HEK293 (cell line): ENCODE results near the gene SLC27A2.

ENCODE experiments used
- CTCF ChIA-PET: fragments of 350-600 bp; formaldehyde crosslinking; extraction: SDS; loops from one replicate; lab custom pipeline; 2021; ENCODE audit warnings: antibody characterized with exemption; lab: Yijun Ruan, JAX
- POLR2A ChIA-PET: fragments of 300-600 bp; formaldehyde crosslinking; extraction: SDS; loops from one replicate; lab custom pipeline; 2020; ENCODE audit warnings: antibody characterized with exemption, inconsistent platforms; lab: Yijun Ruan, JAX
- H3K27ac ChIP-seq: fragments of 200-500 bp; sonication (Bioruptor generic); 2 replicates; pipeline ENCODE4 v1.5.1; 2014; ENCODE audit warnings: low read depth, low read length, control low read depth, inconsistent platforms; ENCODE audit errors: extremely low read depth
- H3K36me3 ChIP-seq, 2 experiments: fragments of 200-500 bp in 1 of 2; sonication (Bioruptor generic) in 1 of 2; 1 replicate in 1 of 2; 2 replicates in 1 of 2; pipeline ENCODE4 v1.5.1; 2014 to 2017; ENCODE audit warnings: inconsistent platforms in 2 of 2, low read length in 2 of 2; ENCODE audit not compliant: control insufficient read depth in 2 of 2, insufficient read depth in 1 of 2
- H3K4me1 ChIP-seq: fragments of 200-500 bp; sonication (Bioruptor generic); 2 replicates; pipeline ENCODE4 v1.5.1; 2014; ENCODE audit warnings: mild to moderate bottlenecking, low read length, inconsistent platforms; ENCODE audit not compliant: control insufficient read depth, insufficient read depth
- H3K4me3 ChIP-seq: 2 replicates; pipeline ENCODE4 v1.5.1; 2011; ENCODE audit warnings: low read depth, mild to moderate bottlenecking, control low read depth, low read length, moderate library complexity
- H3K9me3 ChIP-seq: fragments of 200-500 bp; sonication (Bioruptor generic); 2 replicates; pipeline ENCODE4 v1.5.1; 2014; ENCODE audit warnings: low read depth, low read length, inconsistent platforms; ENCODE audit not compliant: control insufficient read depth, insufficient read depth
- GLI4 ChIP-seq: fragments of 450-650 bp; formaldehyde crosslinking; IDR thresholded peaks from 2 replicates; pipeline ENCODE4 v1.5.1; 2016; ENCODE audit warnings: missing biosample characterization, missing genetic modification characterization
- GLIS1 ChIP-seq: fragments of 450-650 bp; formaldehyde crosslinking; IDR thresholded peaks from 2 replicates; pipeline ENCODE4 v1.5.1; 2016; ENCODE audit warnings: missing biosample characterization, missing genetic modification characterization
- IKZF3 ChIP-seq: fragments of 450-650 bp; IDR thresholded peaks from 2 replicates; pipeline ENCODE4 v1.5.0; 2018; ENCODE audit warnings: missing biosample characterization, mild to moderate bottlenecking, missing genetic modification characterization, moderate library complexity
- PRDM1 ChIP-seq: fragments of 450-650 bp; formaldehyde crosslinking; IDR thresholded peaks from 2 replicates; pipeline ENCODE4; 2016; ENCODE audit warnings: missing biosample characterization, missing genetic modification characterization
- RBAK ChIP-seq: fragments of 450-650 bp; formaldehyde crosslinking; IDR thresholded peaks from 2 replicates; pipeline ENCODE4 v1.5.1; 2016; ENCODE audit warnings: missing biosample characterization, missing genetic modification characterization
- SP7 ChIP-seq: fragments of 450-650 bp; formaldehyde crosslinking; IDR thresholded peaks from 2 replicates; pipeline ENCODE4 v1.5.1; 2016; ENCODE audit warnings: missing biosample characterization, missing genetic modification characterization
- TCF7L2 ChIP-seq: IDR thresholded peaks from 2 replicates; pipeline ENCODE4 v1.6.1; 2011; ENCODE audit warnings: low read depth, mild to moderate bottlenecking, inconsistent platforms, low read length, moderate library complexity, borderline replicate concordance
- ZBTB21 ChIP-seq: fragments of 450-650 bp; formaldehyde crosslinking; IDR thresholded peaks from 2 replicates; pipeline ENCODE4 v1.5.1; 2017; ENCODE audit warnings: missing biosample characterization, missing genetic modification characterization
- ZFP69B ChIP-seq: fragments of 450-650 bp; formaldehyde crosslinking; IDR thresholded peaks from 2 replicates; pipeline ENCODE4 v1.5.1; 2016; ENCODE audit warnings: missing biosample characterization, missing genetic modification characterization
- ZNF146 ChIP-seq: fragments of 450-650 bp; formaldehyde crosslinking; IDR thresholded peaks from 2 replicates; pipeline ENCODE4 v1.5.1; 2016; ENCODE audit warnings: missing biosample characterization, missing genetic modification characterization
- ZNF223 ChIP-seq: fragments of 450-650 bp; formaldehyde crosslinking; IDR thresholded peaks from 2 replicates; pipeline ENCODE4 v1.5.1; 2016; ENCODE audit warnings: missing biosample characterization, missing genetic modification characterization
- ZNF335 ChIP-seq: fragments of 450-650 bp; formaldehyde crosslinking; conservative IDR thresholded peaks from 2 replicates; pipeline ENCODE4 v1.5.1; 2016; ENCODE audit warnings: missing biosample characterization, missing genetic modification characterization
- ZNF394 ChIP-seq: fragments of 450-650 bp; formaldehyde crosslinking; IDR thresholded peaks from 2 replicates; pipeline ENCODE4 v1.5.1; 2016; ENCODE audit warnings: missing biosample characterization, missing genetic modification characterization, mild to moderate bottlenecking, moderate library complexity, borderline replicate concordance
- ZNF423 ChIP-seq: fragments of 450-650 bp; formaldehyde crosslinking; IDR thresholded peaks from 2 replicates; pipeline ENCODE4 v1.5.1; 2016; ENCODE audit warnings: missing biosample characterization, missing genetic modification characterization
- ZNF426 ChIP-seq: fragments of 450-650 bp; formaldehyde crosslinking; IDR thresholded peaks from 2 replicates; pipeline ENCODE4 v1.5.1; 2017; ENCODE audit warnings: missing biosample characterization, missing genetic modification characterization, mild to moderate bottlenecking, inconsistent platforms, moderate library complexity
- ZNF530 ChIP-seq: fragments of 450-650 bp; formaldehyde crosslinking; IDR thresholded peaks from 2 replicates; pipeline ENCODE4 v1.5.1; 2016; ENCODE audit warnings: low read depth, missing biosample characterization, missing genetic modification characterization
- ZNF629 ChIP-seq: fragments of 450-650 bp; formaldehyde crosslinking; IDR thresholded peaks from 2 replicates; pipeline ENCODE4 v1.5.1; 2017; ENCODE audit warnings: missing biosample characterization, missing genetic modification characterization
- ZNF654 ChIP-seq: fragments of 450-650 bp; formaldehyde crosslinking; IDR thresholded peaks from 2 replicates; pipeline ENCODE4 v1.5.1; 2016; ENCODE audit warnings: low read depth, missing biosample characterization, missing genetic modification characterization
- ZNF701 ChIP-seq: fragments of 450-650 bp; formaldehyde crosslinking; IDR thresholded peaks from 2 replicates; pipeline ENCODE4 v1.5.1; 2016; ENCODE audit warnings: missing biosample characterization, missing genetic modification characterization
- ZSCAN30 ChIP-seq: fragments of 450-650 bp; IDR thresholded peaks from 2 replicates; pipeline ENCODE4 v1.5.1; 2018; ENCODE audit warnings: missing biosample characterization, mild to moderate bottlenecking, missing genetic modification characterization, moderate library complexity
- TF ChIP-seq, protein P1 (sequence below): fragments of 450-650 bp; formaldehyde crosslinking; IDR thresholded peaks from 2 replicates; pipeline ENCODE4 v1.5.1; 2016; ENCODE audit warnings: missing biosample characterization, missing genetic modification characterization, low read depth
- TF ChIP-seq, protein P2 (sequence below): fragments of 450-650 bp; formaldehyde crosslinking; IDR thresholded peaks from 2 replicates; pipeline ENCODE4 v1.5.1; 2016; ENCODE audit warnings: missing biosample characterization, missing genetic modification characterization
- TF ChIP-seq, protein P3 (sequence below): fragments of 450-650 bp; formaldehyde crosslinking; IDR thresholded peaks from 2 replicates; pipeline ENCODE4 v1.5.1; 2016; ENCODE audit warnings: missing biosample characterization, missing genetic modification characterization
- TF ChIP-seq, protein P4 (sequence below): fragments of 450-650 bp; formaldehyde crosslinking; IDR thresholded peaks from 2 replicates; pipeline ENCODE4 v1.5.1; 2016; ENCODE audit warnings: missing biosample characterization, missing genetic modification characterization

Gene SLC27A2

DNA sequence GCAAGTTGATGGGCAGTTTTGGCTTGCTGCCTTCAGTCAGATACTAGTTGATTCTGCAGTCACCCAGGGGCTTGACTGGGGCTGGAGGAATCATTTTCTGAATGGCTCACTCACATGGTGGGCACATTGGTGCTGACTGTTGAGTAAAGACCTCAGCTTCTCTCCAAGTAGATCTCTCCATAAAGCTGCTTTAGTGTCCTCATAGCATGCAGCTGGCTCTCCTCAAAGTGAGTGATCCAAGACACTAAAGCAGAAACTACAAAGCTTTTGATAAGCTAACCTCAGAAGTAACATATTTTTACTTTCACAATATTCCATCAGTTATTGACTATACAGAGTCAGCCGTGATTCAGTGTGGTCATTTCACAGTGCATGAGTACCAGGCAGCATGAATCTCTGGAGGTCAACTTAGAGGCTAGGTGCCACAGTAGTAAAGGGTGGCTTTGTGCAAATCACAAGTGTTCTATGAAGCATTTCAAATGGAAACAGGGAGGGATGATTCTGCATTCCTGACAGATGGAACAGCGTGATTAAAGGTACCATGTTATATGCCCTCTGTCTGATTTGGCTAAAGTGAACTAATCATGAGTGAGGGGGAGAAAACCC lies 38.6 kb upstream of the SLC27A2 start (continued):
- TF ChIP-seq ZNF701 (tag by site-specific recombination) = no peak
- no peak for TF ChIP-seq ZFP69B (tag by site-specific recombination)
- no peak for TF ChIP-seq ZNF423 (tag by site-specific recombination)
- no peak for TF ChIP-seq ZSCAN30
- no peak for TF ChIP-seq TCF7L2

DNA sequence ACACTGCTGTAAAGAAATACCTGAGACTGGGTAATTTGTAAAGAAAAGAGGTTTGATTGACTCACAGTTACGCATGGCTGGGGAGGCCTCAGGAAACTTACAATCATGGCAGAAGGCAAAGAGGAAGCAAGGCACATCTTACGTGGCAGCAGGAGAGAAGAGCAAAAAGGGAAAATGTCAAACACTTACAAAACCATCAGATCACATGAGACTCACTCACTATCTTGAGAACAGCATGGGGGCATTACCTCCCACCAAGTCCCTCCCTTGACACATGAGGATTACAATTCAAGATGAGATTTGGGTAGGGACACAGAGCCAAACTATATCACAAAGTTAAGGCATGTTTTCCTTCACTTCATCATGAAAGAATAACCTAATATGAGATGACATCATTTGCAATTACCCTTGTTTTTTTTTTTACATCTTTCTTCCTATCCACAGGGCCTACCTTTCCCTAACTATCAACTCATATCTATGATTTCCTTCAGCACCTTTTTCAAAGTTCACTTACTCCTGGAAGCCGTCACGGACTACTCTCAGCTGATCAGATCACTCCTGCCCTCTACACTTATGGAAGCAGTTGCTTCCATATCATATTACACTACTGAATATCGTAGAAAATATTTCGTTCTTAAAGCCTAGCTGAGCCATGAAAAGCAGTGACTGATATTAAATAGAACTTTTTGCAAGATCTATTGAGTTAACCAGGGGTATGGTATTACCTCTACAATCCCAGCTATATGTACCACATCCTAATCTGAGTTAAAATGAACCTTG lies 37.5 kb upstream of the SLC27A2 start:
- Histone ChIP-seq H3K36me3 (no peaks in the 10 kb centered on the region), H3K4me3 (no peak overlapping the region), H3K9me3 (no peaks in the 10 kb centered on the region), H3K27ac (no peak overlapping the region), H3K4me1 (no peaks in the 10 kb centered on the region)
- CTCF ChIA-PET = interaction anchor here (0.6 to 1.4 kb wide), 12 partner anchors 11 to 1285 kb away, joined by 3 to 12 read pairs (median 3); no protein-coding TSS in a partner anchor
- POLR2A ChIA-PET = interaction anchor here (0.6 kb wide), 1 partner anchor 1813 kb away, joined by 4 read pairs; the partner anchor contains the start of gene DUT
- TF ChIP-seq, protein P1, sequence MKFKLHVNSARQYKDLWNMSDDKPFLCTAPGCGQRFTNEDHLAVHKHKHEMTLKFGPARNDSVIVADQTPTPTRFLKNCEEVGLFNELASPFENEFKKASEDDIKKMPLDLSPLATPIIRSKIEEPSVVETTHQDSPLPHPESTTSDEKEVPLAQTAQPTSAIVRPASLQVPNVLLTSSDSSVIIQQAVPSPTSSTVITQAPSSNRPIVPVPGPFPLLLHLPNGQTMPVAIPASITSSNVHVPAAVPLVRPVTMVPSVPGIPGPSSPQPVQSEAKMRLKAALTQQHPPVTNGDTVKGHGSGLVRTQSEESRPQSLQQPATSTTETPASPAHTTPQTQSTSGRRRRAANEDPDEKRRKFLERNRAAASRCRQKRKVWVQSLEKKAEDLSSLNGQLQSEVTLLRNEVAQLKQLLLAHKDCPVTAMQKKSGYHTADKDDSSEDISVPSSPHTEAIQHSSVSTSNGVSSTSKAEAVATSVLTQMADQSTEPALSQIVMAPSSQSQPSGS (tag by site-specific recombination) = peak; percentile 84
- TF ChIP-seq GLI4 (tag by site-specific recombination) (no peak), GLIS1 (peak; percentile 24; the same call in 1 of the 2 replicates)

DNA sequence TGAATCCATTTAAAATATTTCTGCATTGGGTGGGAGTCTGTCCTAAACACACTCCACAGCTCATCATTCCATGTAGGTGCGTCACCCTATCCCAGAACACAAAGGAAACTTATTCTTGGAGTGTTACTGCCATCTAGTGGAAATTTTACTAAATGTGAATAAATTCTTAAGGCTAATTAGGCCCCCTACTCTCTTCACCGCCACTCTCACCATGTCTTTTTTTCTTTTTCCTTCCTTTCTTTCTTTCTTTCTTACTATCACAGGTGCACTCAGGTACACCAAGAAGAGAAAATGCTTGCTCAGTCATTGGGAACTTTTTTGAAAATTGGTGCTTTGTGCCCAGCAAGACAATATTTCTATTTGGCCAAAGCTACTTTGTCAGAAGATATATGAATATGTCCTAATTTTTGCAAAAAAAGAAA lies 36.5 kb upstream of the SLC27A2 start:
- H3K4me1 ChIP-seq = no peaks in the 10 kb centered on the region
- H3K4me3 ChIP-seq = no peak overlapping the region
- CTCF ChIA-PET = interaction anchor here (0.6 to 1.4 kb wide), 21 partner anchors 8 to 1286 kb away, joined by 3 to 12 read pairs (median 3); no protein-coding TSS in a partner anchor
- POLR2A ChIA-PET = interaction anchor here (0.6 kb wide), 1 partner anchor 1814 kb away, joined by 4 read pairs; the partner anchor contains the start of gene DUT
- no peaks in the 10 kb centered on the region for H3K9me3 ChIP-seq
- no peak overlapping the region for H3K27ac ChIP-seq
- no peaks in the 10 kb centered on the region for H3K36me3 ChIP-seq
- TF ChIP-seq, protein P2, sequence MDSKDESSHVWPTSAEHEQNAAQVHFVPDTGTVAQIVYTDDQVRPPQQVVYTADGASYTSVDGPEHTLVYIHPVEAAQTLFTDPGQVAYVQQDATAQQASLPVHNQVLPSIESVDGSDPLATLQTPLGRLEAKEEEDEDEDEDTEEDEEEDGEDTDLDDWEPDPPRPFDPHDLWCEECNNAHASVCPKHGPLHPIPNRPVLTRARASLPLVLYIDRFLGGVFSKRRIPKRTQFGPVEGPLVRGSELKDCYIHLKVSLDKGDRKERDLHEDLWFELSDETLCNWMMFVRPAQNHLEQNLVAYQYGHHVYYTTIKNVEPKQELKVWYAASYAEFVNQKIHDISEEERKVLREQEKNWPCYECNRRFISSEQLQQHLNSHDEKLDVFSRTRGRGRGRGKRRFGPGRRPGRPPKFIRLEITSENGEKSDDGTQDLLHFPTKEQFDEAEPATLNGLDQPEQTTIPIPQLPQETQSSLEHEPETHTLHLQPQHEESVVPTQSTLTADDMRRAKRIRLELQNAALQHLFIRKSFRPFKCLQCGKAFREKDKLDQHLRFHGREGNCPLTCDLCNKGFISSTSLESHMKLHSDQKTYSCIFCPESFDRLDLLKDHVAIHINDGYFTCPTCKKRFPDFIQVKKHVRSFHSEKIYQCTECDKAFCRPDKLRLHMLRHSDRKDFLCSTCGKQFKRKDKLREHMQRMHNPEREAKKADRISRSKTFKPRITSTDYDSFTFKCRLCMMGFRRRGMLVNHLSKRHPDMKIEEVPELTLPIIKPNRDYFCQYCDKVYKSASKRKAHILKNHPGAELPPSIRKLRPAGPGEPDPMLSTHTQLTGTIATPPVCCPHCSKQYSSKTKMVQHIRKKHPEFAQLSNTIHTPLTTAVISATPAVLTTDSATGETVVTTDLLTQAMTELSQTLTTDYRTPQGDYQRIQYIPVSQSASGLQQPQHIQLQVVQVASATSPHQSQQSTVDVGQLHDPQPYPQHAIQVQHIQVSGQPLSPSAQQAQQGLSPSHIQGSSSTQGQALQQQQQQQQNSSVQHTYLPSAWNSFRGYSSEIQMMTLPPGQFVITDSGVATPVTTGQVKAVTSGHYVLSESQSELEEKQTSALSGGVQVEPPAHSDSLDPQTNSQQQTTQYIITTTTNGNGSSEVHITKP (tag by site-specific recombination) = no peak
- TF ChIP-seq ZNF223 (tag by site-specific recombination) = no peak
- TF ChIP-seq ZBTB21 (tag by site-specific recombination) = no peak
- TF ChIP-seq ZNF394 = no peak
- TF ChIP-seq, protein P3, sequence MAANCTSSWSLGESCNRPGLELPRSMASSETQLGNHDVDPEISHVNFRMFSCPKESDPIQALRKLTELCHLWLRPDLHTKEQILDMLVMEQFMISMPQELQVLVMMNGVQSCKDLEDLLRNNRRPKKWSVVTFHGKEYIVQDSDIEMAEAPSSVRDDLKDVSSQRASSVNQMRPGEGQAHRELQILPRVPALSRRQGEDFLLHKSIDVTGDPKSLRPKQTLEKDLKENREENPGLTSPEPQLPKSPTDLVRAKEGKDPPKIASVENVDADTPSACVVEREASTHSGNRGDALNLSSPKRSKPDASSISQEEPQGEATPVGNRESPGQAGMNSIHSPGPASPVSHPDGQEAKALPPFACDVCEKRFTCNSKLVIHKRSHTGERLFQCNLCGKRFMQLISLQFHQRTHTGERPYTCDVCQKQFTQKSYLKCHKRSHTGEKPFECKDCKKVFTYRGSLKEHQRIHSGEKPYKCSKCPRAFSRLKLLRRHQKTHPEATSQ (tag by site-specific recombination) = no peak
- no peak for TF ChIP-seq ZNF426 (tag by site-specific recombination)
- TF ChIP-seq IKZF3 (tag by site-specific recombination) = peak; percentile 50; the same call in 1 of the 2 replicates
- no peak for TF ChIP-seq ZNF530 (tag by site-specific recombination)
- TF ChIP-seq, protein P4, sequence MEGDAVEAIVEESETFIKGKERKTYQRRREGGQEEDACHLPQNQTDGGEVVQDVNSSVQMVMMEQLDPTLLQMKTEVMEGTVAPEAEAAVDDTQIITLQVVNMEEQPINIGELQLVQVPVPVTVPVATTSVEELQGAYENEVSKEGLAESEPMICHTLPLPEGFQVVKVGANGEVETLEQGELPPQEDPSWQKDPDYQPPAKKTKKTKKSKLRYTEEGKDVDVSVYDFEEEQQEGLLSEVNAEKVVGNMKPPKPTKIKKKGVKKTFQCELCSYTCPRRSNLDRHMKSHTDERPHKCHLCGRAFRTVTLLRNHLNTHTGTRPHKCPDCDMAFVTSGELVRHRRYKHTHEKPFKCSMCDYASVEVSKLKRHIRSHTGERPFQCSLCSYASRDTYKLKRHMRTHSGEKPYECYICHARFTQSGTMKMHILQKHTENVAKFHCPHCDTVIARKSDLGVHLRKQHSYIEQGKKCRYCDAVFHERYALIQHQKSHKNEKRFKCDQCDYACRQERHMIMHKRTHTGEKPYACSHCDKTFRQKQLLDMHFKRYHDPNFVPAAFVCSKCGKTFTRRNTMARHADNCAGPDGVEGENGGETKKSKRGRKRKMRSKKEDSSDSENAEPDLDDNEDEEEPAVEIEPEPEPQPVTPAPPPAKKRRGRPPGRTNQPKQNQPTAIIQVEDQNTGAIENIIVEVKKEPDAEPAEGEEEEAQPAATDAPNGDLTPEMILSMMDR (tag by site-specific recombination) = 0 out of 2 replicates have a peak, but pooled peaks have one; percentile 39
- TF ChIP-seq PRDM1 = 0 out of 2 replicates have a peak, but pooled peaks have one; percentile 30
- TF ChIP-seq ZNF629 (tag by site-specific recombination) = no peak
- TF ChIP-seq ZNF654 (tag by site-specific recombination) = peak; percentile 92
- no peak for TF ChIP-seq ZNF146 (tag by site-specific recombination)
- 0 out of 2 replicates have a peak, but pooled peaks have one; percentile 19 for TF ChIP-seq SP7 (tag by site-specific recombination)
- TF ChIP-seq RBAK = no peak
- TF ChIP-seq ZNF335 (tag by site-specific recombination) = peak; percentile 30; the same call in 1 of the 2 replicates
